OCI-LY7 (cell line): ENCODE measurements around the gene FN1. TPM values are rescaled to one million over a fixed set of nuclear protein-coding genes. Genes with fewer than 3 reads are reported as not detected.

Experiments
- BruUV-seq: library from RNA; stranded (reverse); fragments of 400-500 nt; replicated peaks from 2 replicates; lab custom pipeline; 2021; lab: Mats Ljungman, UMichigan
- CTCF ChIA-PET: fragments of 300-600 bp; sonication (Branson Sonifier 250); formaldehyde crosslinking; loops from one replicate; lab custom pipeline; 2022; ENCODE audit warnings: antibody characterized with exemption; ENCODE audit not compliant: unreplicated experiment; lab: Charles Lee
- POLR2A ChIA-PET: fragments of 300-600 bp; sonication (Branson Sonifier 250); formaldehyde crosslinking; loops from one replicate; lab custom pipeline; 2022; ENCODE audit warnings: antibody characterized with exemption; lab: Charles Lee
- DNase-seq: peaks from one replicate; pipeline ENCODE4 v3.0.0-alpha.2; 2015; ENCODE audit warnings: low spot score
- H2AFZ ChIP-seq: fragments of 200-600 bp; sonication (generic), shearing (Covaris generic); 2 replicates; pipeline ENCODE4 v1.6.1; 2014; ENCODE audit warnings: mild to moderate bottlenecking, antibody characterized with exemption, low read length, moderate library complexity
- H3K27ac ChIP-seq: fragments of 200-600 bp; sonication (generic); 2 replicates; pipeline ENCODE4 v1.5.1; 2014; ENCODE audit warnings: mixed run types, low read depth, mild to moderate bottlenecking, moderate library complexity, low read length, inconsistent platforms; ENCODE audit not compliant: poor library complexity, severe bottlenecking
- H3K36me3 ChIP-seq: fragments of 200-600 bp; sonication (generic); 2 replicates; pipeline ENCODE4 v1.6.1; 2014; ENCODE audit warnings: mild to moderate bottlenecking, antibody characterized with exemption, low read length, moderate library complexity, mixed read lengths; ENCODE audit not compliant: insufficient read depth
- H3K4me1 ChIP-seq: fragments of 200-600 bp; sonication (generic); 2 replicates; pipeline ENCODE4 v1.5.1; 2014; ENCODE audit warnings: mild to moderate bottlenecking, low read length; ENCODE audit not compliant: insufficient read depth, poor library complexity, severe bottlenecking
- H3K4me2 ChIP-seq: fragments of 200-600 bp; sonication (generic); 2 replicates; pipeline ENCODE4 v1.6.1; 2014; ENCODE audit warnings: mild to moderate bottlenecking, low read length
- H3K4me3 ChIP-seq: fragments of 200-600 bp; sonication (generic); 2 replicates; pipeline ENCODE4 v1.5.1; 2014; ENCODE audit warnings: mild to moderate bottlenecking, low read depth, low read length; ENCODE audit not compliant: poor library complexity, severe bottlenecking
- H3K79me2 ChIP-seq: fragments of 200-600 bp; sonication (generic); 2 replicates; pipeline ENCODE4 v1.6.1; 2016; ENCODE audit warnings: low read depth, mild to moderate bottlenecking, low read length, moderate library complexity, mixed read lengths; ENCODE audit not compliant: insufficient read depth
- H3K9me2 ChIP-seq: fragments of 200-600 bp; sonication (generic); 2 replicates; pipeline ENCODE4 v1.6.1; 2016; ENCODE audit warnings: mild to moderate bottlenecking, low read length, mixed read lengths; ENCODE audit not compliant: insufficient read depth
- H3K9me3 ChIP-seq: fragments of 200-600 bp; sonication (generic); 2 replicates; pipeline ENCODE4 v1.6.1; 2014; ENCODE audit warnings: mild to moderate bottlenecking, mixed run types, low read length, mixed read lengths
- H4K20me1 ChIP-seq: fragments of 200-600 bp; sonication (generic); 2 replicates; pipeline ENCODE4 v1.6.1; 2014; ENCODE audit warnings: mild to moderate bottlenecking, antibody characterized with exemption, low read length, moderate library complexity, mixed read lengths; ENCODE audit not compliant: insufficient read depth
- EZH2phosphoT487 ChIP-seq: fragments of 200-600 bp; sonication (generic); IDR thresholded peaks from 2 replicates; pipeline ENCODE4 v1.6.1; 2018; ENCODE audit warnings: low read depth, borderline replicate concordance, mild to moderate bottlenecking, mixed run types, antibody characterized with exemption, low read length, moderate library complexity, mixed read lengths
- intact Hi-C: fragments of 100-400 bp; cut with micrococcal nuclease; formaldehyde crosslinking; loops from one replicate; pipeline ENCODE4 v1.10.0; 2022; ENCODE audit not compliant: unreplicated experiment
- total RNA-seq, 2 experiments: library from RNA; depleted of rRNA in 1 of 2; stranded (reverse); fragments of >200 nt in 1 of 2; shearing (Covaris generic) in 1 of 2; gene quantifications; 2 replicates each; pipeline ENCODE4 v1.2.3, GENCODE V29; 2014 to 2022
- TF ChIP-seq, protein P1 (sequence below): fragments of 200-600 bp; sonication (generic); conservative IDR thresholded peaks from 2 replicates; pipeline ENCODE4 v1.5.1; 2014; ENCODE audit warnings: mild to moderate bottlenecking, antibody characterized with exemption, low read length, moderate library complexity, mixed read lengths

The FN1 gene
- total RNA-seq, 2 experiments from 2014 or later, result 1.3 TPM; not detected in 1

DNA sequence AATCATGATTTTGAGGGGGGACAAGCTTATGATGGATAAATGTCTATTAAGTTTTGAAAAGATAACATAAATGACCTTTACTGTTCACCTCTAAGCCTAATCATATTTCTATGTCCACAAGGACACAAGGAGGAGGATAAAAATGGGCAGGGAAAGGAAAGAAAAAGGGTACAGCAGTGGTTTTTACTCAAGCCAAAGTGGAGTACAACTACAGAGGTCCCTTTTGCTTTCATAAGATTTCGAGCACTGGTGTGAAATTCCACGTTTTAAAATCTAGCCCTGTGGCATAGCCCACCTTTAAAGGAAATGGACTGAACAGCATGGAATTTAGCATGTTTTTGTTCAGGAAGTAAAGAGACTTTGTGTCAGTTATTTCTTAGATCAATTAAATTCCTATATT lies 19.2 kb downstream of the FN1 start:
- Histone ChIP-seq H3K4me3 (no peak overlapping the region), H3K4me2 (no peak overlapping the region), H3K79me2 (no peaks in the 10 kb centered on the region), H3K27ac (no peak overlapping the region), H3K4me1 (no peaks in the 10 kb centered on the region), H3K9me2 (0 out of 2 replicates have a peak, but pooled peaks cover 4% of the 10 kb centered on the region), H2AFZ (no peak overlapping the region), H3K9me3 (no peaks in the 10 kb centered on the region), H4K20me1 (no peaks in the 10 kb centered on the region), H3K36me3 (no peaks in the 10 kb centered on the region)
- intact Hi-C loops, result no loop called here
- ChIA-PET CTCF (no interaction called here), POLR2A (interaction anchor here (0.6 kb wide), 1 partner anchor 181 kb away, joined by 3 read pairs; no protein-coding TSS in a partner anchor)
- no TSS peak for BruUV-seq
- TF ChIP-seq, protein P1, sequence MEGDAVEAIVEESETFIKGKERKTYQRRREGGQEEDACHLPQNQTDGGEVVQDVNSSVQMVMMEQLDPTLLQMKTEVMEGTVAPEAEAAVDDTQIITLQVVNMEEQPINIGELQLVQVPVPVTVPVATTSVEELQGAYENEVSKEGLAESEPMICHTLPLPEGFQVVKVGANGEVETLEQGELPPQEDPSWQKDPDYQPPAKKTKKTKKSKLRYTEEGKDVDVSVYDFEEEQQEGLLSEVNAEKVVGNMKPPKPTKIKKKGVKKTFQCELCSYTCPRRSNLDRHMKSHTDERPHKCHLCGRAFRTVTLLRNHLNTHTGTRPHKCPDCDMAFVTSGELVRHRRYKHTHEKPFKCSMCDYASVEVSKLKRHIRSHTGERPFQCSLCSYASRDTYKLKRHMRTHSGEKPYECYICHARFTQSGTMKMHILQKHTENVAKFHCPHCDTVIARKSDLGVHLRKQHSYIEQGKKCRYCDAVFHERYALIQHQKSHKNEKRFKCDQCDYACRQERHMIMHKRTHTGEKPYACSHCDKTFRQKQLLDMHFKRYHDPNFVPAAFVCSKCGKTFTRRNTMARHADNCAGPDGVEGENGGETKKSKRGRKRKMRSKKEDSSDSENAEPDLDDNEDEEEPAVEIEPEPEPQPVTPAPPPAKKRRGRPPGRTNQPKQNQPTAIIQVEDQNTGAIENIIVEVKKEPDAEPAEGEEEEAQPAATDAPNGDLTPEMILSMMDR, result no peak
- no peak for TF ChIP-seq EZH2phosphoT487
- DNase-seq, result no peak

DNA sequence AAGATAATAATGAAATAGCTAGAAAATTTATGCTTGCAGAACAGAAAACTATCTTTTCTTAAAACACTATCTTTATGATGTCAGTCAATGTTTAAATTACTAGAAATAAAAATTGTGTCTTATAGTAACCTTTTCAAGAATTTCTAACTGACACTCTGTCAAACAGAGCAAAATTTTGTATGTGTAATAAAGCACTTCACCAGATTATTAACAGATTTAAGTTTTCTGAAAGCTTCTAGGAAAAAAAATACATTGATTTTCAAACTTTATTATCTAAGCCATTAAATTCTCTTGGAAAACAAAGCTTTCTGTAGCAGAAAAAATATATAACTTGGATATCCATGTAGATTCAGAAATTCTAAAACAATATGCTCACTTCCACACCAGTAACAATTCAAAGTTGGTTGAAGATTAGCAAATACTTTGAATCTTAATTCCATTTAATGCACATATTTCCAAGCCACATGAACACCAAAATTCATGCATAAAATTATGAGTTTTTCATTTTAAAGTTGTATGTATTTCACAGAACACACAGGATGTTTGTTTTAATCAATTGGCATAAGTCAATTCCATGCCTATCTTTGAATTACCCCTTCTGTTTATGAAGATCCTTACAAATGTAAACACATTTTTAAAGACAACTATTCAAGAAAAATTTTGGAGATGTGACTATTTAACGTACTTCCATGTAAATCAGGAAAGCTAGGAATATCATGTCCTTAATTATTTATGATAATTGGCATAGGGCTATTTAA lies 19.9 kb downstream of the FN1 start:
- Histone ChIP-seq H3K36me3 (no peaks in the 10 kb centered on the region), H3K79me2 (no peaks in the 10 kb centered on the region), H3K4me3 (no peak overlapping the region), H4K20me1 (no peaks in the 10 kb centered on the region), H3K4me1 (no peaks in the 10 kb centered on the region), H3K9me3 (no peaks in the 10 kb centered on the region), H2AFZ (no peak overlapping the region), H3K4me2 (no peak overlapping the region), H3K9me2 (0 out of 2 replicates have a peak, but pooled peaks cover 4% of the 10 kb centered on the region), H3K27ac (no peak overlapping the region)
- POLR2A ChIA-PET, result interaction anchor here (0.6 to 0.7 kb wide), 3 partner anchors 65 to 370 kb away, joined by 3 to 4 read pairs (median 3); no protein-coding TSS in a partner anchor
- TF ChIP-seq, protein P1, result no peak
- no peak for TF ChIP-seq EZH2phosphoT487
- BruUV-seq, result no TSS peak
- CTCF ChIA-PET, result no interaction called here
- no peak for DNase-seq
- intact Hi-C loops, result no loop called here

DNA sequence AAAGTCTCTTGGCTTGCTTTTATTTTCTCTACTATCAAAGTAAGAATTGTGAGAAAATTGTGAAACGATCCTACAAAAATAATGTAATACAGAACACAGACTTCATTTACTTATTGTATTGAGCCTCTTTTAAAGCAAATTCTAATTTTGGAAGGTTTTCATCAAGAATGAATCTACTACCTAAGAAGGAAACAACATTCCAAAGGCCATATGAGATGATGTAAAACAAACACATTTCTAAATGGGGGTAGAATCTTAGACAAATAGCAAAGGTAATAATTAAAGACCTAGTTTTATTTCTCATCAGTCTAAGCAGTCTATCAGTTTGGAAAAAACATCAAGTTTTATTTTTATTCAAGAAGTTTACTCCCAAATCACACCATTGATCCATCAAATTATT lies 20.6 kb downstream of the FN1 start:
- Histone ChIP-seq H3K4me2 (no peak overlapping the region), H3K9me2 (0 out of 2 replicates have a peak, but pooled peaks cover 4% of the 10 kb centered on the region), H3K9me3 (no peaks in the 10 kb centered on the region), H3K79me2 (no peaks in the 10 kb centered on the region), H3K27ac (no peak overlapping the region), H3K36me3 (no peaks in the 10 kb centered on the region), H4K20me1 (no peaks in the 10 kb centered on the region), H3K4me3 (no peak overlapping the region), H3K4me1 (no peaks in the 10 kb centered on the region), H2AFZ (no peak overlapping the region)
- intact Hi-C loops, result no loop called here
- no TSS peak for BruUV-seq
- CTCF ChIA-PET, result no interaction called here
- no peak for DNase-seq
- no peak for TF ChIP-seq EZH2phosphoT487
- POLR2A ChIA-PET, result interaction anchor here (0.6 to 0.7 kb wide), 2 partner anchors 66 to 371 kb away, joined by 3 to 4 read pairs; no protein-coding TSS in a partner anchor
